HFF-Myc (cell line): ENCODE results near the gene CCDC126.

Experiments used
- DNase-seq: peaks from one replicate; pipeline ENCODE4 v3.0.0-alpha.2; 2011; ENCODE audit warnings: low read depth; ENCODE audit errors: extremely low read depth
- H3K4me3 ChIP-seq: replicated peaks from 2 replicates; pipeline ENCODE4 v1.5.1; 2011; ENCODE audit warnings: low read depth, mild to moderate bottlenecking, control low read depth, low read length
- TF ChIP-seq, protein P1 (sequence below): IDR thresholded peaks from 2 replicates; pipeline ENCODE4 v1.5.1; 2012; ENCODE audit warnings: mild to moderate bottlenecking, low read depth, low read length, control low read depth; ENCODE audit errors: missing control alignments

Gene CCDC126

GRCh38 chr7:23622506-23622925 lies 25.3 kb downstream of the CCDC126 start:
- TF ChIP-seq, protein P1, sequence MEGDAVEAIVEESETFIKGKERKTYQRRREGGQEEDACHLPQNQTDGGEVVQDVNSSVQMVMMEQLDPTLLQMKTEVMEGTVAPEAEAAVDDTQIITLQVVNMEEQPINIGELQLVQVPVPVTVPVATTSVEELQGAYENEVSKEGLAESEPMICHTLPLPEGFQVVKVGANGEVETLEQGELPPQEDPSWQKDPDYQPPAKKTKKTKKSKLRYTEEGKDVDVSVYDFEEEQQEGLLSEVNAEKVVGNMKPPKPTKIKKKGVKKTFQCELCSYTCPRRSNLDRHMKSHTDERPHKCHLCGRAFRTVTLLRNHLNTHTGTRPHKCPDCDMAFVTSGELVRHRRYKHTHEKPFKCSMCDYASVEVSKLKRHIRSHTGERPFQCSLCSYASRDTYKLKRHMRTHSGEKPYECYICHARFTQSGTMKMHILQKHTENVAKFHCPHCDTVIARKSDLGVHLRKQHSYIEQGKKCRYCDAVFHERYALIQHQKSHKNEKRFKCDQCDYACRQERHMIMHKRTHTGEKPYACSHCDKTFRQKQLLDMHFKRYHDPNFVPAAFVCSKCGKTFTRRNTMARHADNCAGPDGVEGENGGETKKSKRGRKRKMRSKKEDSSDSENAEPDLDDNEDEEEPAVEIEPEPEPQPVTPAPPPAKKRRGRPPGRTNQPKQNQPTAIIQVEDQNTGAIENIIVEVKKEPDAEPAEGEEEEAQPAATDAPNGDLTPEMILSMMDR, result no peak
- no peak for DNase-seq
- H3K4me3 ChIP-seq, result no peak overlapping the region

DNA sequence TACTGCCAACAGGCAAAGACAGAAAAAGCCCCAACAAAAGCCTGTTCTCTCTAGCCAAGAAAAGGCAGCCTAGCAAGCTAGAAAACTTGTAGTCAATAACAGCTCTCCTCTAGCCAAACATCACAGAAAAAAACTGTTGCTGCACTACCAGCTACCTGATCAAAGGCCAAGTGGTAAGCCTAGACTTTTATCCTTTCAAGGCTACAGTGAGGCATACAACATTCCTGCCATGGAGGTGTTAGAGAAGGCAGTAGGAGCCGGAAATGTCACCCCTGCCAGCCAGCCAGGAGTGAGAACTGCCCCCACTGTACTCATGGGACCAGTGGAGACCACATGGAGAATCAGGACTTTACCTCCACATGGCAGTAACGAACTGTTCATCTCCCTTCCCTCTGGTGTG lies 31.2 kb downstream of the CCDC126 start:
- H3K4me3 ChIP-seq, result no peak overlapping the region
- TF ChIP-seq, protein P1, result no peak
- no peak for DNase-seq

DNA sequence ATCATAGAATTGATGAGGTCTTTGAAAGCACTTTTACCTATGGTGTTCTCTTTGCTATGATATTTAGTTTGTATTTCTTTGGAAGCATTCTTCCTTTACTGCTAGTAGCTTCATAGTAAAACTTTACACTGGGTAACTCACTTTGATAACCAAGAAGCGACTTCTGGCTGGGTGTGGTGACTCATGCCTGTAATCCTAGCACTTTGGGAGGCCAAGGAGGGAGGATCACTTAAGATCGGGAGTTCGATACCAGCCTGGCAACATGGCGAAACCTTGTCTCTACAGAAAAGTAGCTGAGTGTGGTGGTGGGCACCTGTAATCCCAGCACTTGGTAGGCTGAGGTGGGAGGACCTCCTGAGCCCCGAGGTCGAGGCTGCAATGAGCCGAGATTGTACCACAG lies 36.2 kb downstream of the CCDC126 start:
- TF ChIP-seq, protein P1, result no peak
- DNase-seq, result no peak
- H3K4me3 ChIP-seq, result no peak overlapping the region

GRCh38 chr7:23645822-23646221 lies 48.6 kb downstream of the CCDC126 start:
- no peak for DNase-seq
- TF ChIP-seq, protein P1, result no peak

DNA sequence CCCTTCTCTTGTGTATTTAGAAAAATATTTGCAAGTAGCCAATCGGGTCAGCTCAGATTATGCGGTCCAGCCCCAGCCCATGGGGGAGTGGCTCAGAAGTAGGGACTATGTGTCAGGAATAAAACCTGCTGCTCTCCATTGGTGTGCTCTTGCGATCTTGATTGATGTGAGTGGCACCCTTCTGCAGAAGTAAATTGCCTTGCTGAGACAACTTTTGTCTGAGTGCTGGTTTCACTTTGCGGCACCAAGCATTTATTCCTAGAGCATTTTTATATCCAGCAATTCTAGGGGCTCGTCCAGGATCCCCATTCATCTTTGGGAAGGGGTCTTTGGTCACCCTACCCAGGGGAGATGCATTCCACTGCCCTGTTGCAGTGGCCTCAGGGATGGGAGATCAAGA lies 56.8 kb downstream of the CCDC126 start:
- no peak for DNase-seq
- TF ChIP-seq, protein P1, result no peak
- no peak overlapping the region for H3K4me3 ChIP-seq

More at GRCh38 chr7:23645822-23646221, 48.6 kb downstream of the CCDC126 start:
- H3K4me3 ChIP-seq, result no peak overlapping the region

DNA sequence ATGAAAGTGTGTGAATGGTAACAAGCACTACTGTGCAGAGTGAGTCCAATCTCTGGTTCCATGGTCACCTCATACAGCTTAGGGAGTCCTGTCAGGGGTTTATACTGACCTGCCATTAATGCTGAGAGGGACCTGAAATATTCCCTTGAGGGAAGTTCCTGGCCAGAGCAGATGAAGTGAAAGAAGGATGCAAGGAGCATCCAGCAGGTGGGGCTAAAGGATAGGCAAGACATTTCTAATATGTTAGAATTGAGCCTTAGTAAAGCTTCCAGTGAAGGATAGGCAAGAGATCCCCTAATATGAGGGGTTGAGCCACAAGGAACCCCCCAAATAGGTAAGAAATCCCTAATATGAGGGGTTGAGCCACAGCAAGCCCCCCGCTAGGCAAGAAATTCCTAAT lies 57.3 kb downstream of the CCDC126 start:
- TF ChIP-seq, protein P1, result peak; percentile 64
- H3K4me3 ChIP-seq, result no peak overlapping the region
- peak; percentile 14 for DNase-seq

GRCh38 chr7:23655433-23655832 lies 58.3 kb downstream of the CCDC126 start:
- TF ChIP-seq, protein P1, result no peak
- H3K4me3 ChIP-seq, result no peak overlapping the region
- no peak for DNase-seq
